ENCODE data around the gene RRP8. TPM values are rescaled to one million over a fixed set of nuclear protein-coding genes. Genes with fewer than 3 reads are reported as not detected.

RRP8 gene
- total and polyA plus RNA-seq, 8 donors: 1.8 to 23.1 (median 14.8) TPM

DNA sequence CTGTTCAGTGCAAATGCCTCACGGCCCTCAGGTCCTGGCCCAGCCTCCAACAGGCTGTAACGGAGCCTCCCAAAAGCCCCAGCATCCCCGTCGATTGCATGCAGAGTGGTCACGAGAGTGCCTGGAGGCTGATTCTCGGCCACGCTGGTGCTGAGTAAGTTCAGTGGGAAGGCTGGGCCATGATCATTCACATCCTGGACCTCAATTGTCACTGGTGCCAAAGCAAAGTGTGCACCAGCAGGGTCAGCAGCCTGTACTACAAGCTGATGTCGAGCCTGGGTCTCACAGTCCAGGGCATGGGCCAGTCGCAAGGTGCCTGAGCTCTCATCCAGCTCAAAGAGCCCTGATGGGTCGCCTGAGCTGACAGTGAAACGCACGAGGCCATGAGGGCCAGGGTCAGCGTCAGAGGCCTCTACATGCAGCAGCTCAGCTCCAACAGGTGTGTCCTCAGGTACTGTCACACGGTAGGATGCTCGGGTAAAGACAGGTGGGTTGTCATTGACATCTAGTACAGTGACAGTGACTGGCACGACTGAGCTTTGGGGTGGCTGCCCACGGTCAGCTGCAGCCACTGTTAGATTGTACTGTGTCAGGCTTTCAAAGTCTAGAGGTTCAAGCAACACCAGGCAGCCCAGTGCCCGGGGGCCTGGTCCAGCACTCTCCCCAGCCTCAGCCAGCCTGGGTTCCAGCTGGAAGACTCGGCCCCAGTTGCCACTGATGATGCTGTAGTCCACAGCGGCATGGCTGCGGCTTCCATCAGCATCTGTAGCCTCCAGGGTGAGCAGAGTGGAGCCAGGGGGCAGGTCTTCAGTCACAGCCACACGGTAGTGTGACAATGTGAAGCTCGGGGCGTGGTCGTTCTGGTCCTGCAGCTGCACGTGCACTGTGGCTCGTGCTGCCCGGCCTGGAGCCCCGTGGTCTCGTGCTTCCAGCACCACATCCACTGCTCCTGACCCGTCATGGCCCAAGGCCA, 20.3 kb upstream of the RRP8 start:
- intact Hi-C loops (cut with DNase I; ENCODE audit: low total_unique reads): no loop called here
- DNase-seq: no peak
- 81 to 87% (median 86%) methylated on average over 17 to 31 of the region's 31 CpGs for WGBS, 5 donors
- no peak overlapping the region for H3K27ac ChIP-seq
- H3K9me3 ChIP-seq: no peaks in the 10 kb centered on the region
- no peak for TF ChIP-seq POLR2AphosphoS5 (IDR thresholded peaks at IDR 0.05)
- TF ChIP-seq POLR2A (IDR thresholded peaks at IDR 0.05): no peak
- TF ChIP-seq, protein P1, sequence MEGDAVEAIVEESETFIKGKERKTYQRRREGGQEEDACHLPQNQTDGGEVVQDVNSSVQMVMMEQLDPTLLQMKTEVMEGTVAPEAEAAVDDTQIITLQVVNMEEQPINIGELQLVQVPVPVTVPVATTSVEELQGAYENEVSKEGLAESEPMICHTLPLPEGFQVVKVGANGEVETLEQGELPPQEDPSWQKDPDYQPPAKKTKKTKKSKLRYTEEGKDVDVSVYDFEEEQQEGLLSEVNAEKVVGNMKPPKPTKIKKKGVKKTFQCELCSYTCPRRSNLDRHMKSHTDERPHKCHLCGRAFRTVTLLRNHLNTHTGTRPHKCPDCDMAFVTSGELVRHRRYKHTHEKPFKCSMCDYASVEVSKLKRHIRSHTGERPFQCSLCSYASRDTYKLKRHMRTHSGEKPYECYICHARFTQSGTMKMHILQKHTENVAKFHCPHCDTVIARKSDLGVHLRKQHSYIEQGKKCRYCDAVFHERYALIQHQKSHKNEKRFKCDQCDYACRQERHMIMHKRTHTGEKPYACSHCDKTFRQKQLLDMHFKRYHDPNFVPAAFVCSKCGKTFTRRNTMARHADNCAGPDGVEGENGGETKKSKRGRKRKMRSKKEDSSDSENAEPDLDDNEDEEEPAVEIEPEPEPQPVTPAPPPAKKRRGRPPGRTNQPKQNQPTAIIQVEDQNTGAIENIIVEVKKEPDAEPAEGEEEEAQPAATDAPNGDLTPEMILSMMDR (IDR thresholded peaks at IDR 0.05): no peak
- TF ChIP-seq EP300 (IDR thresholded peaks at IDR 0.05): no peak
- H3K36me3 ChIP-seq: peaks cover 13 to 60% (median 54%) of the 10 kb centered on the region in 4 donors
- peaks cover under 1 to 7% (median 7%) of the 10 kb centered on the region in 4 donors for H3K4me1 ChIP-seq
- no peak overlapping the region for H3K4me3 ChIP-seq
- H3K27me3 ChIP-seq: no peaks in the 10 kb centered on the region

DNA sequence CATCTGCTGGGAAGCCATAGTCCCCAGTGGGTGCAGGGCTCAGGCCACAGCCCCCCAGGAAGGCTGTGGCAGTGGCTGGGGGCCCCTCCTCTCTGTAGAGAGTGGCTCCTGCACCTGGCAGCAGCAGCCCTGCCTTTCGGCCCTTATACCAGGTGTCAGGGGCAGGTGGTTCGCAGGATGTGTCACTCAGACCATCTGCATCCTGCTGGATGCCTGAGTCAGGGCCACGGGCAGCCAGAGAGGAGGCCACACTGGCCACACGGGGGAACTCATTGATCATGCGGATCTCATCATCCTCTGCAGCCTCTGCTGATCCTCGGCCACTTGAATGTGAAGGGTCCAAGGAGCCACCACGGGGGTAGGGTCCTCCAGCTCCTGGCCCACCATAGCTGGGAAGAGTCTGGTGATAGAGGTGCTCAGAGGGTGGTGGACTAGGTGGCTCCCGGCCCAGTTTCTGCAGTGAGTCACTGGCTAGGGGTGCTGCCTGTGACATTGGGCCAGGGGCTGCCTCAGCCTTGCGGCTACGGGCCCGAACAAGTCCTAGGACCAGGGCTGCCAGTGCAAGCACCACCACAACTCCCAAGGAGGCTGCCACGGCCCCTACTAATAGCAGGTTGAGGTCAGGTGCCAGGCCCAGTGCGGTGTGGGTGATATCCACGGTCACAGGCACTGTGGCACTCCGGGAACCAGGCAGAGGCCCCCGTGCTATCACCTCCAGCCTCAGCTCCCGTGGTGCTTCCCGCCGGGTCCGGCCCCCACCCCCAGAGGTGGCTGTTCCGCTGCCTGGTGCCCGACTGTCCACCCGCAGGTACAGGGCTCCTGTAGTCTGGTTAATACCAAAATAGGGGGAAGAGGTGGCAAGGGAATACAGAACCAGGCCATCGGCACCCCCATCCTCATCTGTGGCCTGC, 19.1 kb upstream of the RRP8 start:
- TF ChIP-seq POLR2AphosphoS5 (IDR thresholded peaks at IDR 0.05): no peak
- TF ChIP-seq EP300 (IDR thresholded peaks at IDR 0.05): no peak
- TF ChIP-seq, protein P1 (IDR thresholded peaks at IDR 0.05): no peak
- TF ChIP-seq POLR2A (IDR thresholded peaks at IDR 0.05): no peak
- intact Hi-C loops (cut with DNase I; ENCODE audit: low total_unique reads): no loop called here
- 78 to 90% (median 88%) methylated on average over 13 to 24 of the region's 24 CpGs for WGBS, 5 donors
- no peaks in the 10 kb centered on the region for H3K9me3 ChIP-seq
- no peaks in the 10 kb centered on the region for H3K27me3 ChIP-seq
- H3K4me1 ChIP-seq: peaks cover 12 to 19% (median 17%) of the 10 kb centered on the region in 4 donors
- no peak for DNase-seq
- no peak overlapping the region for H3K27ac ChIP-seq
- H3K36me3 ChIP-seq: peaks cover 13 to 50% (median 48%) of the 10 kb centered on the region in 4 donors
- no peak overlapping the region for H3K4me3 ChIP-seq

DNA sequence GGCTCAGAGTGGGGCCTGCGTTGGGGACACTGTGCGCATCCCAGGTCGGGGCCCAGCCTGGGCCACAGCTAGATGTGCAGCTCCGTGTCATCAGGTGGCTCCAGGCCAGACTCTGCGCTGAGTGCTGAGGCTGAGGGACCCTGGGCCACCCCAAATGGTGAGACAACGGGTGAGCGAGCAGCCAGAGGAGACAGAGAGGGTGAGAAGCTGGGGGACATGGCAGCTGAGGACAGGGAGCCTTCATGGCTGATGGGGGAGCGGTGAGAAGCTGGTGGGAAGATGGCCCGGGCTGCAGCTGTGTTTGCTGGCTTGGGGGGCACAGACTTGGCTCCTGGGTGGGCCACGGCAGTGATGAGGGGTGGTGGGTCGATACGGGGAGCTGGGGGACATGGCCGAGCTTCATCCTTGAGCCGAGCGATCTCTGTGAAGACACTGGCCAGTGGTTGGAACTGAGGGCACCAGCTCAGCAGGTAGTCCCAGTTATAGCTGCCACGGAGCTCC, 18.3 kb upstream of the RRP8 start:
- Histone ChIP-seq H3K4me3 (no peak overlapping the region), H3K4me1 (peaks cover 15 to 27% (median 20%) of the 10 kb centered on the region in 4 donors), H3K9me3 (no peaks in the 10 kb centered on the region), H3K27me3 (no peaks in the 10 kb centered on the region), H3K36me3 (peaks cover 15 to 50% (median 44%) of the 10 kb centered on the region in 4 donors), H3K27ac (no peak overlapping the region)
- TF ChIP-seq POLR2A (IDR thresholded peaks at IDR 0.05): no peak
- no peak for TF ChIP-seq EP300 (IDR thresholded peaks at IDR 0.05)
- no peak for TF ChIP-seq POLR2AphosphoS5 (IDR thresholded peaks at IDR 0.05)
- TF ChIP-seq, protein P1 (IDR thresholded peaks at IDR 0.05): no peak
- intact Hi-C loops (cut with DNase I; ENCODE audit: low total_unique reads): no loop called here
- no peak for DNase-seq
- 84 to 90% (median 88%) methylated on average over 15 to 16 of the region's 16 CpGs for WGBS, 5 donors

DNA sequence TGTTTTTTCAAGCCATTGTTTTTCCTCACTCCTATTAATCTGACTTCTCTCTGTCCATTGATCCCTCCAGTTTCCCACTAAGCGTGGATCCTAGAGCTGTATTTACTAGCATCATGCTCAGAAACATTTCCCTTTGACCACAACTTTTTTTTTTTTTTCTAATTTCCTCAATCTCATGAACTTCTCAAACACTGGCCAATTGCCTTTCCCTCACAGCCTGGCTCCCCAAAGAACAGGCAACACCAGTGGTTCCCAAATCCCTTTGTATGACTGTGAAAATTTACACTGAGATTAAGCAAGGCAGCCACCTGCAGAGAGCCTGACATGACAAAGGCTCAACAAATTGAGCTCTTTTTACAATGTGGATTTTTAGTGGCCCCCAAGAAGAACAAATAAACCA, 17.2 kb upstream of the RRP8 start:
- Histone ChIP-seq H3K4me3 (no peak overlapping the region), H3K4me1 (peaks cover 15 to 29% (median 21%) of the 10 kb centered on the region in 4 donors), H3K36me3 (peaks cover 19 to 50% (median 44%) of the 10 kb centered on the region in 4 donors), H3K9me3 (no peaks in the 10 kb centered on the region), H3K27me3 (no peaks in the 10 kb centered on the region), H3K27ac (no peak overlapping the region)
- no peak for DNase-seq
- intact Hi-C loops (cut with DNase I; ENCODE audit: low total_unique reads): no loop called here
- TF ChIP-seq EP300 (IDR thresholded peaks at IDR 0.05) (no peak), POLR2A (IDR thresholded peaks at IDR 0.05) (no peak), POLR2AphosphoS5 (IDR thresholded peaks at IDR 0.05) (no peak)
- TF ChIP-seq, protein P1 (IDR thresholded peaks at IDR 0.05): no peak
- WGBS, 5 donors: 31 to 92% (median 77%) methylated on average over 1 of the region's 1 CpG
